HUDEP-2 (cell line): ENCODE data around the gene PRIM2.
"Not testable (repeated sequence)": the region's sequence is repeated elsewhere in the genome, so short reads cannot be mapped to it uniquely, and the experiment has no call there.

Experiments
- DNase-seq, 76 experiments: peaks; one replicate each; lab custom pipeline; 2025; ENCODE audit not compliant: unreplicated experiment in 76 of 76; lab: John Stamatoyannopoulos, UW

The PRIM2 gene

DNA sequence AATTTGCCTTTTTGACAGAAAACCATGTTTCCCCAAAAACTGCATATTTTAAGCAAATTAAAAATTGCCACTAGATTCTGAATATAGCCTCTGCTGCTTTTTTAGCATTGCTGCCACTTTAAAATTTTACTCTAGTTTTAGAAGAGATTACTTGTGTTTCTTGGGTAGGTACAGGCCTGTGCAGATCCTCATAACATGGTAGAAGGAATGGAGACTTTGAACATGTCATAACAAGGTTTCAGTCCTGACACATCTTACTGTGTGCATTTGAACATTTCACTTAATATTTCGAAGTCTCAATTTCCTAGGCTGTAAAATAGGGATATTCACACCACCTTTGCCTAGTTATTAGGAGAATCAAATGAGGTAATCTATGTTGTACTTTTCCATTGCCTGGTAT is 259.6 kb downstream of the PRIM2 start:
- DNase-seq: not testable (repeated sequence)

DNA sequence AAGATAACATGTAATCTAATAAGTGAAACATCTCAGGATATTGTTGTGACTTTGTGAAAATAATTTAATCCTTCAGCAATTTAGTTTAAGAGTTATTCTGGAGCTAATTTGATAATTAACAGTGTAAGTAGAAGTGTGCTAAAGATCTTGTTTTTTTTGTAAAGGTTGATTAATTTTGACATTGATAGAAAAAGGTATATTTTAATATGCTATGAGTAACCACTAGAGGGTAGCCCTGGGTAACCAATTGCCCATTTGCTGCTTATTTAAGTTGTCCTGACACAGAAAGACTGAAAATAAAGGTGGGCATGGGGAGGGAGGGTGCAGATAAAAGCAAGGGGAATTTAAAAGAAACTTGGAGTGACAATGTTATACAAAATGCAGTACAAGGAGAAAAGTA is 262.1 kb downstream of the PRIM2 start:
- DNase-seq: not testable (repeated sequence)

DNA sequence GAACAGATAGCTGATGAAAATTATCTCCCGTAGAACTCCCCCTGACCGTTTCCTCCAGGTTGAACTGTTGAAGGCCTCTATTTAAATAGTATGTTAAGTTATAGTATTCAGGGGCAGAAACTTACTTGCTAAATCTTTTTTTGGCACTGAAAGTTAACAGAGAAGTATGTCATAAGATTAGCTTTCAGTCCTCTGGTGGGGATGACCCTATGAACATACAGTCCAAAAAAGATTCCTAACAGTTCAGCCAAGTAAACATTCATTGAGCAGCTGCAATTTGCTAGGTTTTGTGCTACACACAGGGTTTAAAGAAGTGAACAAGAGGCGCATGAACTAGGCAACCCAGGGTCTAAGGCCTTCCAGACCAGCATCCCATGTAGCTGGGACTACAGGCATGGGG is 264.2 kb downstream of the PRIM2 start:
- DNase-seq: not testable (repeated sequence)

DNA sequence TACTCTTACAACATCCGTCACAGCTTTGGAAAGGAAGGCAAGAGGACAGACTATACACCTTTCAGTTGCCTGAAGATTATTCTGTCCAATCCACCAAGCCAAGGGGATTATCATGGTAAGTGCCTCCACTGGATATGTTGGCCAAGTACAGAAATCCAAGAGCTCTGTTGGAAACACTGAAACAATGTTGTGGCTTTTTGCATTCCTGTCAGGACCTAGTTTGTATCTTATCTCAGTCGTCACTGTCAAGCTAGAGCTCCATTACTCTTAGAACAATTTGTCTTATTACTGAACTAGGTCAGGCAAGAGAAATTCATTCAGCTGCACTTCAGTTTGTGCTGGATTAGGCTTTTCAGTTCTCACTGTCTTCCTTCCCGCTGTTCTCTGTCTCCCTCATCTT is 283.7 kb downstream of the PRIM2 start:
- not testable (repeated sequence) for DNase-seq

DNA sequence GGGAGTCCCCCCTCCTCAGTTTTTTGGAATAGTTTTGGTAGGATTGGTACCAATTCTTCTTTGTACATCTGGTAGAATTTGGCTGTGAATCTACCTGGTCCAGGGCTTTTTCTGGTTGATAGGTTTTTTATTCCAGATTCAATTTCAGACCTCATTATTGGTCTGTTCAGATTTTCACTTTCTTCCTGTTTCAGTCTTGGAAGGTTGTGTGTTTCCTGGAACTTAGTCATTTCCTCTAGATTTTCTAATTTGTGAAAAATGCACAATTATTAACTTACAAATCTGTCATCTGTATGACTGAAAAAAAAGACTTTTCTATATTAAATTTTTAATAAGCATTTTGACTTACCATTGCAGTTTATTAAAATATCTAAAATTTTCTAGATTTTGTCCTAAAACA is 287.9 kb downstream of the PRIM2 start:
- DNase-seq: not testable (repeated sequence)

DNA sequence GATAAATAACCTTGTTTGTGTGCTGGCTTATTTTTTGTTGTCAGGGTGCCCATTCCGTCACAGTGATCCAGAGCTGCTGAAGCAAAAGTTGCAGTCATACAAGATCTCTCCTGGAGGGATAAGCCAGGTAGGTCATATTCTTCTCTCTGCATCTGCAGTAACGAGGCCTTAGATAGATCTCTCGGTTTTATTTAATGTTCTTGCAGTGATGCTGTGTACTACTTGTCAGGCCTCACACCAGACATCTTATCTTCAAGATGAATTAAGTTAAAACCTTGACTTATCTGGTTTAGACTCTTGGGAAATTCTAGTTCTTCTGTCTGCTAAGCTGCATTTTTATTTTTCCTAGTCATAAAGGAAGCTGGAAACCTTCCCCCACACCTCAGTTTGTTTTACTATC is 288.9 kb downstream of the PRIM2 start:
- DNase-seq: not testable (repeated sequence)

DNA sequence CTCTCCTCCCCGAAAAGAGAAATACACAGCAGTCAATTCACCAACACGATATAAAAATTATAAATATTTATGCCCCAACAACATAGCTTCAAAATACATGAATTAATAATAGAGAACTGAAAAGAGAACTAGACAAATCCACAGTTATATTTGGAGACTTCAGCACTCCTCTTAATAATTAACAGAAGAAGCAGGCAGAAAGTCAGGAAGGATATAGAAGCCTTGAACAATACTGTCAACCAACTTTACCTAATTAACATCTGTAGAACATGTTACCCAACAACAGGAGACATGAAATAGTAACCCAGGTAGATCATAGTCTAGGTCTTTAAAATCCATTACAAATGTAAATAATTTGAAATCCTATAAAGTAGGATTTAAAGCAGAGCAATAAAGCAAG is 293.2 kb downstream of the PRIM2 start:
- not testable (repeated sequence) for DNase-seq

DNA sequence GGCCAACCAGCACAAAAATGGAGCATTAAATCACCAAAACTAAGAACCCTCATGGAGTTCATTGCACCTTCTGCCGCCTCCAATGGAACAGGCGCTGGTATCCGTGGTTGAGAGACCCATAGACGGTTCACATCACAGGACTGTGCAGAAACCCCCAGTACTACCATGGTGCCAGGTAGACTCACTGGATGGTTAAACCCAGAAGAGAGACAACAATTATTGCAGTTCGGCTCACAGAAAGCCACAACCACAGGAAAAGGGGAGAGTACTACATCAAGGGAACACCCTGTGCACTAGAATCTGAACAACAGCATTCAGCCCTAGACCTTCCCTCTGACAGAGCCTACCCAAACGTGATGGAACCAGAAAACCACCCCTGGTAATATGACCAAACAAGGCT is 301.5 kb downstream of the PRIM2 start:
- not testable (repeated sequence) for DNase-seq

DNA sequence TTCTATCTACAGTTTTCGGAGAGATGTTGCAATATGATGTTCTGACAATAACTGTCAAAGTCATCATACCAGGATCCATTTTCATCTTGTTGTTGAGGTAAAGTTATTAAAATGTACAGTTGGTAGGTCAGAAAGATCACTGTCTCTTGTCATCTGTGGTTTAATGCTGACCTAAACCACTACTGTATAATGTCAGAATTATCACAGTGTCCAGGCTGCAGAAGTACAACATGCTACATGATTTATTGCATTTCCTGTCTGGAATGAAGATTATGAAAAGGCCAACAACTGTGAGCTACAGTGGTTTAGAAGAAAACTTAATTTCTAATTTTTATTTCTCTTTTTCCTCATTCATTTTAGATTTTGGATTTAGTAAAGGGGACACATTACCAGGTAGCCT is 314.3 kb downstream of the PRIM2 start:
- not testable (repeated sequence) for DNase-seq

DNA sequence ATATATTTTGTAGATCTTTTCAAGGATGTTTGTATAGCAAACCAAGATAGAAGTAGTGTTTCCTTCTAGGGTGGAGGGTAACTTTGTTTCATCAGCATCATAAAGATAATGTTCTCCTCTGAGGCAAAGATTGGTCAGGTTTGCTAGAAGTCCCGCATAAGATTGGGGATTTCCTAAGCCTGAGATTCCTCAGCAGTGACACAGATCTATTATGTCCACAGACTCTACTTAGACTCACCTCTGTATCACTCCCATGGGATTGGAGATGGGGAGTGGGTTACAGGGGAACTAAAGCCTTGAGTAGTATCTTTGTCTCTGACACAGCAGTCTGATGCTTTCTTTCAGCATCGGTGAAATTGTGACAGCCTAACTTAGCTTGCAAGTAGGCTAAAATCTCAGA is 341.1 kb downstream of the PRIM2 start:
- DNase-seq: not testable (repeated sequence)

DNA sequence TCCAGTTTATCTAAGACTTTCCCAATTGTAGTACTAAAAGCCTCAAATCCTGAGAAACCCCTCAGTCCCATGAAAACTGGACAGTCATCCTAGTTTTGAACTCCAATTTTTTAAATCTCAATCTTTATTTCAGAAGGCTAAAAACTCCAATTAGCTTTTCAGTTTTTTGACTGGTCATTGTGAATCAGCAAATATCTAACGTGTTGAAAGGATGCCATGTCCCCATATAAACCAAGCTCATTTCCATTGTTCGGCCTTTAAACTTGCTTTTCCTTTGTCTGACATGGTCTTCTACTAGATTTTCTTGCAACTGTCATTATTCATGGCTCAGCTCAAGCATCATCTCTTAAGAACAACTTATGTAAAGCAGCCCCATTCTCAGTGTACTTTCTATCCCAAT is 342.4 kb downstream of the PRIM2 start:
- not testable (repeated sequence) for DNase-seq

DNA sequence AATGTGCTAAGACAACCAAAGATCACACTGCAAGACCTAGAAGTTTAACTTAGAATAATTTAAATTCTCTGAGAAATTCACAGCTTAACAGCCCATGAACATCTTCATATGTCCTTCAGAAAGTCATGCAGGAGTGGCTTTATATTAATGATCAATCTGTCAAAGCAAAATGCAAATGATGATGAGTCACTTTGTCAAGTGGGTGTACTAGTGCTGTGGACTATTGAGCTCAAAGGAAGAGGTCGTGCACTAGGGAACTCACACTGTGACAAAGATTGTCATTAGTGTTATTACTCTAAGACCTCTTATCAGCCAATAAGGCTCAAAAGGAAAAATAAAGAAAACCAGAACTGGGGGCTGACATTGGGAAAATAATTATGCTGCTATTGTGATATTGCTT is 343.5 kb downstream of the PRIM2 start:
- not testable (repeated sequence) for DNase-seq

DNA sequence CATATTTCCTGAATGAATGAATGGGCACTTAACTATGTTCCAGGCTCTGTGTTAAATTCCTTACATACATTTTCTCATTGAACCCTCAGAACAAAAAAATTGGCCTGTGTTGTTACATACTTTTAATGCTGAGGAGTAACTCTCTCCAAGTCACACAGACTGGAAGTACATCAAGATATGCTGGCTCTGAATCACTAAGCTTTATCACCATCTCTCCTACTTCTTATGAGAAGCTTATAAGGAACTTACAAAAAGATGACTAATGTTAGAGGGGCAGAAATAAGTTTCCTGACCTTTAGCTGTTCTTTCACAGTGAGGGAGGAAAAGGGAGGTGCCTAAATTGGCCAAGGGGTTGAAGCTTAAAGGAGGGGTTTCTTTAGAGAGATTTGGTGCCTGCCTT is 350.7 kb downstream of the PRIM2 start:
- DNase-seq: not testable (repeated sequence)

DNA sequence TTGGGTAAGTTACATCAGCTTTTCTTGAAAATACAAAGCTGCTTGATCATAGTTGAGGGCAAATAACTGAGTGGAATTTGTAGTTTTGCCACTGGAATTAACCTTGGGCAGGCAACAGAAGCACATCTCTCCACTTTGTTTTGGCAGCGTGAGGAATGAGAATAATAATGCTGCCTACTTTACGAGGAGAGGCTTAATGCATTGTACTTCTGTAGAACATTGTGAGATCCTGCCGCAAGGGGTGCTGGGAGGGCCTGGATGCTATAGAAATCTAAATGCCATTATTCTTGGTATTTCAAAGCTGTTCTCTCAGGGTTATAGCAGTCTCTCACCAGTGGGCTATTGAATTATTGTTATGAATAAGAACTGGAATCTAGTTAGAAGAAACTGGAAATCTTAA is 353.8 kb downstream of the PRIM2 start:
- DNase-seq: not testable (repeated sequence)

DNA sequence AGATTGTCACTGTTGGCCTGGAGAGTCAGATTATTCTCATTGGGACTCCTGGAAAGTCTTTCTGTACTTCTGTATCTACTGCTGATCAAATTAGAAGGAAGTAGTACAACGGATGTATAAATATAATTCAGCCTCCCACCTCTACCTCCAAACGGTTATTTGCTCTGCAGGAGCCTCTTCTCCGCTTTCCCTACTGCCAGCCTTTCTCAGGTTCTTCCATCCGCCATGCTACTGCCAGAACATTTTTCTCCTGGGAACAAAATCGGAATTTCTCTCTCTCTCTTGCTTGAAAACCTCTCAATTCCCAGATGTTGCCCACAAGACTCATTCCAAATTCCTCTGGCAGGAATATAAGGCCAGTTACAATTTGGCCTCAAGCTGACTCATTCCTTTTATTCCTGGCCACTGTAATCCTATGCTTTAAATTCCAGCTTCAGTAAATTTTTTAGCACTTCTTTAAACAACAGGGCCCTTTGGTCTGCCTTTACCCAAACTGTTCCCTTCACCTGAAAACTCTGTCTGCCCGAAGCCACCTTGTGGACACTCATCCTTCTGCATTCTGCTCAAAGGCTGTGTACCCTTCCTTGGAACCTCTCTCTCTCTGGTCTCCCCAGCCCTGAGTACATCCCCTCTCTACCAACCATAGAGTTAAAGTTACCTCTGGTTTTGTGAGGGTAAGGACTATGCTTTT is 354.7 kb downstream of the PRIM2 start:
- peak in 11 of 76 experiments; percentile 2 to 30 (median 6) for DNase-seq

DNA sequence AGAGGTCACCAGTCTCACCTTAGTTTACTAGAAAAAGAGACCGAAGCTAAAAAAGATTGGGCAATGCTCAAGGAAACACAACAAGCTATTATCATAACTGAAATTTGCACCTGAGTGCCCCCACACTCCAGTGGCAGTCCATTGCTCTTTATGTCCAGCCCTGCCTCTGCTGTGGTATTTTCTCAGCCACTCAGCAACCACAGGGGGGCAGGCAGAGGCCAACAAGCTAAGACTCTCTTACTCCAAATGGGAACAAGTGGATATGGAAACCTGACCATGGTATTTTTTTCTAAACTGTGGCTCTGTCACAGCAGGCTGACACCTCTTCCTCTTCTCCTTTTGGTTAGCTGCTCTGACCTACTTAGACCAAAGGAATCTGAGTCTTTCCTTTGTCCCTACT is 355.9 kb downstream of the PRIM2 start:
- peak in 12 of 76 experiments; percentile 2 to 40 (median 16) for DNase-seq

DNA sequence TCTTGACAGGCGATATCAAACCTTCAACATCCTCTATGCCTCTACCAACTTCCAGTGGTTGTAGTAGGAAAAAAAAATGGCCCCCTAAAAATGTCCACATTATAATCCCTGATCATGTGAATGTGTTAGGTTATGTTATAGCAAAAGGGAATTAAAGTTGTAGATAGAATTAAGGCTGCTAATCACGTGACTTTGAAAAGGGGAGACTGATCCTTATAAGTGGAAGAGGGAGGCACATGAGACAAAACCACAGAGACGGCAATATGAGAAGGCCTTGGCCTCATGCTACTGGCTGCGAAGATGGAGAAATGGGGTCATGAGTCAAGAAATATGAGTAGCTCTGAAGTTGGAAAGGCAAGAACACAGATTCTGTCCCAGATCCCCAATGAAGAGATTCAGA is 358.0 kb downstream of the PRIM2 start:
- DNase-seq: not testable (repeated sequence)

DNA sequence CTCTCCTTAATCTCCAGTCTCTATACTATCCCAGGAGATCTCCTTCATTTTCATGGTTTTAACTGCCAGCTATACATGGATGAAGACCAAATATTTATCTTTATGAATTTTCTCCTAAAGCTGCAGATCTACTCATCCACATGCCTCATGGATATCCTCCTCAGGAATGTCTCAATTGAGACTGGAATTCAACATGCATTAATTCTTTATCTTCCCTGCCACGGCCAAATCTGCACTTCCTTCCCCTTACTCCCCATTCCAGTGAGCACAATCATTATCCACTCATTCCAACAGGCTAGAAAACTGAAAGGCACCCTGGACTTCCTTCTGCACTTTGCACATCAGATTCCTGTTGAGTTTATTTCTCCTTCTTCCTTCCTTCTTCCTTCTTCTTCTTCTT is 379.0 kb downstream of the PRIM2 start:
- DNase-seq: not testable (repeated sequence)
